ENCODE measurements around the gene IL12RB2. TPM values are rescaled to one million over a fixed set of nuclear protein-coding genes. Genes with fewer than 3 reads are reported as not detected.

Gene IL12RB2
- total and polyA plus RNA-seq, 10 of the 15 experiments (the other 5 are each of a cell fraction or from before 2014, with no cell fraction given) = 0.15 to 1.1 (median 0.54) TPM; not detected in 1

DNA sequence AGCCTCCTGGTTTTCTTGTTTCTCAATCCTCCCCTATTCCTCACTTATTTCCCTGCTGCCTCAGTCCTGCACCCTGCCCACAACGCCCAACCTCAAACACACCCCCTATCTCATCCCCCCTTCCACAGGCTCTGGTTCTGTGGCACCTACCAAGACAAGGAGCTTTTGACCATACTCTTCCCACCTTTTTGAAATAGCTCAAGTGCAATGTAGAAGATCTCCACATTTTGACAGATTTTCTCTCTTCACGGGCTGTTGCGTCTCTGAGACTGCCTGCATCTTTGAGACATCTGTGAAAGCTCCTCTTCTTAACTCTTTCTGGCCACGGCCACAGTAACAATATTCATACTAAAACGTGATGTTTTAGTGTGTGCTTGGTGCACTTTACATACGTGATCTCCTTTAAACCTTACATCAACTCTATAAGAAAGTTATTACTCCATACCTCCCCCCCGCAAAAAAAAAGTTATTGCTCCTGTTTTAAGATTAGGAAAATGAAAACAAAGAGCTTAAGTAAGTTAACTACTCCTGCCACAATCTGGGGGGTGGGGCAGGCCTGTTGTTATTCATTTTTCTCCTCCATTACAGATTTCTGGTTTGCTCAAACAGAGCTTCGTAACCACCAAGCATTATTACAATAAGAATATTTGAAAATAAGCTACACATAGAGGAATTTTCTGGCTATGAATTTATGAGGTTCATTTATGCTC is 124.4 kb downstream of the IL12RB2 start (continued):
- TF ChIP-seq CEBPB (IDR thresholded peaks at IDR 0.05; ENCODE audit: borderline replicate concordance in 1 of 2, low read depth in 2 of 2, low read length in 2 of 2) (no peak), NR2C2 (IDR thresholded peaks at IDR 0.05; ENCODE audit: borderline replicate concordance, control insufficient read depth, insufficient read length, low read depth) (no peak), NR2C1 (IDR thresholded peaks at IDR 0.05) (no peak)

DNA sequence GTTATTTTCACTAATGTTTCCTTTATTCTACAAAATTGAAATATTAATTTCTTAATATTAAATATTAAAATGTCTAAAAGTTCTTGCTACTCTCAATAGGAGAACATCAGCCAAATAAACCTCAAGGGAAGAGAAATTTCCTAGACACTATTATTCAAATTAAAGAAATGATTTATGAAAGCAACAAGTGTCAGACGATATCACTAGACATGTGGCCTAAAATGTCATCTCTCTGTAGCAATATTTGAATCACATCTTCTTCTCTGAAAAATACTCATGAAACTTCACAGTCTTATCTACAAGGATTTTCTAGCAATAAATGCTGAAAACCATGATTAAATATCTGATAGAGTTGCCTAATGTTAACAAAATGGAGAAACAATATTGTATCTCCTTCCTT is 125.1 kb downstream of the IL12RB2 start:
- H3K27me3 ChIP-seq (replicated peaks in 1 of 2; ENCODE audit: control insufficient read depth in 2 of 2, insufficient read depth in 2 of 2, low read length in 1 of 2) = no peaks in the 10 kb centered on the region
- POLR2A ChIA-PET = interaction anchor here (1.0 to 1.1 kb wide), 2 partner anchors 14 to 15 kb away, joined by 7 to 9 read pairs; no protein-coding TSS in a partner anchor
- SMC1A ChIA-PET (ENCODE audit: uncharacterized antibody, unreplicated experiment) = interaction anchor here (0.8 to 2.2 kb wide), 10 partner anchors 14 to 452 kb away, joined by 3 to 12 read pairs (median 4); partner anchors contain the start of gene IL23R
- in situ Hi-C loops (cut with MboI) (no loop called here), intact Hi-C loops (cut with micrococcal nuclease; ENCODE audit: unreplicated experiment) (loop anchor here (5.0 kb wide), 2 partner anchors 255 to 330 kb away; partner anchors contain the start of gene GADD45A)
- ATAC-seq = no peak
- CTCF ChIA-PET = interaction anchor here (0.9 to 5.2 kb wide), 7 partner anchors 21 to 428 kb away, joined by 3 to 38 read pairs (median 4); no protein-coding TSS in a partner anchor
- no peak overlapping the region; the same call in 1 of the 2 replicates for H3K27ac ChIP-seq (ENCODE audit: control insufficient read depth, insufficient read depth)
- DNase-seq (ENCODE audit: low read depth, low spot score) = no peak
- no peaks in the 10 kb centered on the region for H3K36me3 ChIP-seq (ENCODE audit: control insufficient read depth in 2 of 2, insufficient read depth in 2 of 2, low read length in 1 of 2)
- no peak for FAIRE-seq
- peaks cover 15% of the 10 kb centered on the region for H3K4me1 ChIP-seq (ENCODE audit: control insufficient read depth, insufficient read depth, low read length)
- H4K20me1 ChIP-seq (ENCODE audit: control insufficient read depth, insufficient read depth) = no peaks in the 10 kb centered on the region
- H3K79me2 ChIP-seq (ENCODE audit: control insufficient read depth, insufficient read depth, low read length) = peaks cover 25% of the 10 kb centered on the region
- no peak overlapping the region for H3K9ac ChIP-seq (ENCODE audit: control insufficient read depth, insufficient read depth, low read length)
- 29% methylated on average over 1 of the region's 1 CpG for WGBS (ENCODE audit: insufficient coverage, insufficient replicate concordance, low lambda C conversion rate, missing lambda C conversion rate)
- no peaks in the 10 kb centered on the region for H3K9me3 ChIP-seq (replicated peaks; ENCODE audit: control insufficient read depth, insufficient read depth, low read length)
- BruUV-seq (replicated peaks) = no TSS peak
- peak overlapping the region; percentile 5 for H2AFZ ChIP-seq (ENCODE audit: control insufficient read depth, low read depth, low read length)
- no peak overlapping the region for H3K4me2 ChIP-seq (ENCODE audit: control insufficient read depth, insufficient read depth)
- H3K4me3 ChIP-seq = no peak overlapping the region
- RAD21 ChIA-PET (ENCODE audit: unreplicated experiment) = interaction anchor here (1.0 kb wide), 1 partner anchor 327 kb away, joined by 3 read pairs; no protein-coding TSS in a partner anchor
- TF ChIP-seq NBN (IDR thresholded peaks at IDR 0.05) (no peak), NRF1 (conservative IDR thresholded peaks at IDR 0.05; ENCODE audit: low read depth, low read length) (no peak), WRNIP1 (IDR thresholded peaks at IDR 0.05; ENCODE audit: borderline replicate concordance, low read depth, low read length) (no peak), DPF2 (IDR thresholded peaks at IDR 0.05) (no peak), TCF3 (IDR thresholded peaks at IDR 0.05; ENCODE audit: borderline replicate concordance, insufficient read depth, low read depth, low read length) (no peak), ZBTB33 (IDR thresholded peaks at IDR 0.05) (no peak), KLF5 (IDR thresholded peaks at IDR 0.05; ENCODE audit: partially characterized antibody) (no peak), ZNF592 (IDR thresholded peaks at IDR 0.05) (no peak), YY1 (IDR thresholded peaks at IDR 0.05; ENCODE audit: low read depth, low read length) (no peak), TAF1 (IDR thresholded peaks at IDR 0.05; ENCODE audit: borderline replicate concordance, low read depth, low read length) (no peak), CBFB (IDR thresholded peaks at IDR 0.05; ENCODE audit: low read depth) (no peak), NFIC (IDR thresholded peaks at IDR 0.05; ENCODE audit: low read depth, low read length) (no peak), NR2C1 (IDR thresholded peaks at IDR 0.05) (no peak), ASH2L (IDR thresholded peaks at IDR 0.05; ENCODE audit: borderline replicate concordance, low read depth) (no peak)
- TF ChIP-seq, protein P1, sequence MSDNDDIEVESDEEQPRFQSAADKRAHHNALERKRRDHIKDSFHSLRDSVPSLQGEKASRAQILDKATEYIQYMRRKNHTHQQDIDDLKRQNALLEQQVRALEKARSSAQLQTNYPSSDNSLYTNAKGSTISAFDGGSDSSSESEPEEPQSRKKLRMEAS (IDR thresholded peaks at IDR 0.05; ENCODE audit: low read depth, low read length) = no peak
